GM21528 (cell line): ENCODE results near the gene CALHM3.

Source experiments
- ATAC-seq: cut with Tn5 transposase; IDR thresholded peaks from one replicate; pipeline ENCODE4 v1.9.1; 2021; ENCODE audit warnings: mild to moderate bottlenecking, moderate library complexity; ENCODE audit not compliant: unreplicated experiment, low FRiP score

The CALHM3 gene

GRCh38 chr10:103427866-103428265, 51.2 kb downstream of the CALHM3 start:
- no peak for ATAC-seq

- no peak for ATAC-seq
Observed at GRCh38 chr10:103423748-103424147, 55.3 kb downstream of the CALHM3 start.
